EL (cell line): Measurements from ENCODE around the gene TAF11L9.
"Not testable (repeated sequence)": the region's sequence is repeated elsewhere in the genome, so short reads cannot be mapped to it uniquely, and the experiment has no call there.

Experiments used
- DNase-seq: peaks from one replicate; pipeline ENCODE4 v3.0.0-alpha.2; 2016

The TAF11L9 gene

GRCh38 chr5:17594255-17594654 is at the start of gene TAF11L9:
Gene TAF11L9 (minus strand): TSS chr5:17594394.
- DNase-seq, result not testable (repeated sequence)

DNA sequence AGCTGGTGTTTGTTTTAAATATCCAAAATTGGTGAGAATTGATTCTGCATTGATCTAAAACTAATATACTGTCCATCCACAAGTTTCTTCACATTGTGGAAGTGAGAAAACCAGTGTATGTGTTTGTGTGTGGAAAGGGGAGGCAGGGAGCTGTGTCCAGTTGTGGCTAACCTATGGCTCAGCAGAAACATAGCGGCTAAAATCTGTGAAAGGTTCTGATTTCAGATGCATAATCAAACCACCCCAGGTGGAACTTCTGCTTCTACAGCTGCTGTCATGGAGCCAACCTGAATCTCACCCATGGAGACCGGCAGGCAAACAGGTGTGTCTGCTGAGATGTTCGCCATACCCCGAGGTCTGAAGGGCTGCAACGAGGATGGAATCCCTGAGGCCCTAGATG is 40.0 kb upstream of the TAF11L9 start, which contains the start of gene TAF11L14:
Gene TAF11L14 (plus strand): TSS at position 301 of the 400 bp plus-strand sequence.
- no peak for DNase-seq

GRCh38 chr5:17631788-17632187 is 37.6 kb upstream of the TAF11L9 start, which contains the start of gene TAF11L13:
Gene TAF11L13 (plus strand): TSS chr5:17632088.
- not testable (repeated sequence) for DNase-seq

GRCh38 chr5:17625686-17626085 is 31.5 kb upstream of the TAF11L9 start:
- DNase-seq, result no peak

- DNase-seq, result no peak
These were observed 26.4 kb upstream of the TAF11L9 start for GRCh38 chr5:17620627-17621026.

DNA sequence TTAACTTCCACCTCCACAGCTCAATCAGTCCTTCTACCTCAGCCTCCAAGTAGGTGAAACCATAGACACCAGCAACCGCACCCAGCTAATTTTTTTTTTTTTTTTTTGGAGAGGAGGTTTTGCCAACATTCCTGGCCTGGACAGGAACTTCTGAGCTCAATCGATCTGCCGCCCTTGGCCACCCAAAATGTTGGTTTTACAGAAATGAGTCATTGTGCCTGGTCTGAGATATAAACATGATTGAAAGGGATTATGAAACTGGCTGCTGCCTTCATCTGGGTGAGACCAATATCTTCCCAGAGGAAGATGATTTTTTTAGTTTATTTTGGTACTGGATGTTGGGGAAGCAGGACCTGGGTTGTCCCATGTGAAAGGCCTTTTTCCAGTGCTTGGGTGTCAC is 25.2 kb upstream of the TAF11L9 start:
- DNase-seq, result no peak

DNA sequence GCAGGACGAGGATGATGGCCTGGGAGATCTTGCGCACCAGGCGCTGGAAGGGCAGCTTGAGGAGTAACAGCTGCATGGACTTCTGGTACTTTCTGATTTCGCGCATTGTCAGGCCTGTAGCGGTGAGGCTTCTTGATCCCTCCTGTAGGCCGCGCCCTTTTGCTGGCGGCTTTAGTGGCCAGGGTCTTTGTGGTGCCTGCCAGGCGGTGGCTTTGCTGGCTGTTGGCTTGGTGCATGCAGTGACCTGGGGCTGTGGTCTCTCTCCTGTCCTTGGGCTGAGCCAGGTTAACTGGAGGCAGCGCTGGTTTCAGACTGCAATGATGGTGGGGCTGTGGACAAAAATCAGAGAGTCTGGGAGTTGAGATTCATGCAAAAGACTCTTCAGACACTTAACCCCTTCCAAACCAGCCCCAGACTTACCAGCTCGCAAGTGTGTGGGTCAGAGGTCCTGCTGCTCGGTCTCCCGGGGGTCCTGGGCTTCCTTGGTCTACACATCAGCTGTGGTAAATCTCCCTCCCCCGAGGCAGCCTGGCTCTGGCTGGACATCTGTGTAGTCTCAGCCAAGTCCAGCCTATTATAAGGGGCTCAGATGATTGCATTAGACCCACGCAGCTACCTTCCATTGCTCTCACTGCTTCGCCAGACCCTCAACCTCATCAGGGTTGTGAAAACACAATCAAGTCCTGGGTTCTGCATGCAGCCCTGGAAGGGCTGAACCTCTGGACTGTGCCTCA is 20.8 kb upstream of the TAF11L9 start:
- no peak for DNase-seq

DNA sequence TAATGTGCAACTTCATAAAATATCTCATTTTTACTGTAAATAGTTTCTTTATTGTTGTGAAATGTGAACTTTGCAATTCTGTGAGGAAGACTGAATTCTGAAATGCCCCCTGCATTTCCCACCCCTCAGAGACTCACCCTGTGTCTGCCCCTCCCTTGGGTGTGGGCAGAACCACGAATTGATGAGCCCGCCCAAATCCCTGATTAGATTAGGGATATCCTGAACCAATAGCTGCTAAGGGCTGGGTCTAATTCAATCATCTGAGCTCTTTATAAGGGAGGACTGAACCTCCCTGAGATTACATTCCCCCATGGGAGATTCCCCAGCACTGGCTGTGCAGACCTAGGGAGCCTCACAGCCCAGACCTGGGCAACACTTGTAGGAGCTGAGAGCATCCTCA is 15.9 kb upstream of the TAF11L9 start, which contains the start of gene TAF11L12:
Gene TAF11L12 (plus strand): TSS at position 301 of the 400 bp plus-strand sequence.
- DNase-seq, result not testable (repeated sequence)

DNA sequence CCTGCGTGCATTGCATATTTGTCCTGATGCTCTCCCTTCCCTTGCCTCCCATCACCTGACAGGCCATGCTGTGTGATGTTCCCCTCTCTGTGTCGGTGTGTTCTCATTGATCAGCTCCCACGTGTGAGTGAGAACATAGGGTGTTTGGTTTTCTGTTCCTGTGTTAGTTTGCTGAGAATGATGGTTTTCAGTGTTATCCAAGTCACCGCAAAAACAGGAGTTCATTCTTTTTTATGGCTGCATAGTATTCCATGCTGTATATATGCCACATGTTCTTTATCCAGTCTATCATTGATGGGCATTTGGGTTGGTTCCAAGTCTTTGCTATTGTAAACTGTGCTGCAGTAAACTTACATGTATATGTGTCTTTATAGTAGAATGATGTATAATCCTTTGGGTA is 13.3 kb upstream of the TAF11L9 start:
- DNase-seq, result not testable (repeated sequence)

DNA sequence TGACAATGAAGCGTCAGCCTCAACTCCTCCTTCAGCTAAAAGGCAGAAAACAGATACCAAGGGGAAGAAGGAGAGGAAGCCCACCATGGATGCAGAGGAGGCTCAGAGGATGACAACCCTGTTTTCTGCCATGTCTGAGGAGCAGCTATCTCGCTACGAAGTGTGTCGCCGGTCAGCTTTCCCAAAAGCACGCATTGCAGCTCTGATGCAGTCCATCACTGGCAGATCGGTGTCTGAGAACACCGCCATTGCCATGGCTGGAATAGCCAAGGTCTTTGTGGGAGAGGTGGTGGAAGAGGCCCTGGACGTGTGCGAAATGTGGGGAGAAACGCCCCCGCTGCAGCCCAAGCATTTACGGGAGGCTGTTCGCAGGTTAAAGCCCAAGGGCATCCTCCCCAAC is 10.8 kb upstream of the TAF11L9 start:
- DNase-seq, result no peak

DNA sequence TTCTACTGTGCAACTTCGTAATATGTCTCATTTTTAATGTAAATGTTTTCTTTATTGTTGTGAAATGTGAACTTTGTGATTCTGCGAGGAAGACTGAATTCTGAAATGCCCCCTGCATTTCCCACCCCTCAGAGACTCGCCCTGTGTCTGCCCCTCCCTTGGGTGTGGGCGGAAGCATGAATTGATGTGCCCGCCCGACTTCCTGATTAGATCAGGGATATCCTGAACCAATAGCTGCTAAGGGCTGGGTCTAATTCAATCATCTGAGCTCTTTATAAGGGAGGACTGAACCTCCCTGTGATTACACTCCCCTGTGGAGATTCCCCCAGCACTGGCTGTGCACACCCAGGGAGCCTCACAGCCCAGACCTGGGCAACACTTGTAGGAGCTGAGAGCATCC is 9.7 kb upstream of the TAF11L9 start, which contains the start of gene TAF11L11:
Gene TAF11L11 (plus strand): TSS at position 304 of the 400 bp plus-strand sequence.
- not testable (repeated sequence) for DNase-seq

DNA sequence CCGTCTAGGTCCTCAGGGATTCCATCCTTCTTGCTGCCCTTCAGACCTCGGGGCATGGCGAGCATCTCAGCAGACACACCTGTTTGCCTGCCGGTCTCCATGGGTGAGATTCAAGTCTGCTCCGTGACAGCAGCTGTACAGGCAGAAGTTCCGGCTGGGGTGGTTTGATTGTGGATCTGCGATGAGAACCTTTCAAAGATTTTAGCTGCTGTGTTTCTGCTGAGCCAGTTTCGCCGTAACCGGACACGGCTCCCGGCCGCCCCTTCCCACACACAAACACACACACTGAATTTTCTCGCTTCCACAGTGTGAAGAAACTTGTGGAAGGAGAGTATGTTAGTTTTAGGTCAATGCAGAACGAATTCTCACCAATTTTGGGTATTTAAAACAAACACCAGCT is 3.5 kb upstream of the TAF11L9 start, which contains the start of gene TAF11L10:
Gene TAF11L10 (minus strand): TSS at position 101 of the 400 bp plus-strand sequence.
- DNase-seq, result not testable (repeated sequence)

DNA sequence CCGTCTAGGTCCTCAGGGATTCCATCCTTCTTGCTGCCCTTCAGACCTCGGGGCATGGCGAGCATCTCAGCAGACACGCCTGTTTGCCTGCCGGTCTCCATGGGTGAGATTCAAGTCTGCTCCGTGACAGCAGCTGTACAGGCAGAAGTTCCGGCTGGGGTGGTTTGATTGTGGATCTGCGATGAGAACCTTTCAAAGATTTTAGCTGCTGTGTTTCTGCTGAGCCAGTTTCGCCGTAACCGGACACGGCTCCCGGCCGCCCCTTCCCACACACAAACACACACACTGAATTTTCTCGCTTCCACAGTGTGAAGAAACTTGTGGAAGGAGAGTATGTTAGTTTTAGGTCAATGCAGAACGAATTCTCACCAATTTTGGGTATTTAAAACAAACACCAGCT is 3.3 kb downstream of the TAF11L9 start, which contains the start of gene TAF11L8:
Gene TAF11L8 (minus strand): TSS at position 101 of the 400 bp plus-strand sequence.
- not testable (repeated sequence) for DNase-seq

DNA sequence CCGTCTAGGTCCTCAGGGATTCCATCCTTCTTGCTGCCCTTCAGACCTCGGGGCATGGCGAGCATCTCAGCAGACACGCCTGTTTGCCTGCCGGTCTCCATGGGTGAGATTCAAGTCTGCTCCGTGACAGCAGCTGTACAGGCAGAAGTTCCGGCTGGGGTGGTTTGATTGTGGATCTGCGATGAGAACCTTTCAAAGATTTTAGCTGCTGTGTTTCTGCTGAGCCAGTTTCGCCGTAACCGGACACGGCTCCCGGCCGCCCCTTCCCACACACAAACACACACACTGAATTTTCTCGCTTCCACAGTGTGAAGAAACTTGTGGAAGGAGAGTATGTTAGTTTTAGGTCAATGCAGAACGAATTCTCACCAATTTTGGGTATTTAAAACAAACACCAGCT is 8.5 kb downstream of the TAF11L9 start, which contains the start of gene TAF11L7:
Gene TAF11L7 (minus strand): TSS at position 101 of the 400 bp plus-strand sequence.
- DNase-seq, result not testable (repeated sequence)
